Naive B cell (primary cell): ENCODE measurements around the gene CLCA2. TPM values are rescaled to one million over a fixed set of nuclear protein-coding genes. Genes with fewer than 3 reads are reported as not detected.

Experiments used
- ATAC-seq, 2 donors: fragments of 150-1000 bp; cut with Tn5 transposase; 2 replicates each; pipeline ENCODE4 v1.10.0; 2021; ENCODE audit warnings: low read depth in 2 of 2, mild to moderate bottlenecking in 2 of 2, moderate library complexity in 2 of 2
- DNase-seq: peaks from one replicate; pipeline ENCODE4 v3.0.0; 2022
- H3K27ac Mint-ChIP-seq, 6 donors: one replicate each; pipeline ENCODE4 v1.8.0; 2020 to 2022; ENCODE audit warnings: mild to moderate bottlenecking in 6 of 6, mixed read lengths in 6 of 6, moderate library complexity in 5 of 6, inconsistent platforms in 2 of 6
- H3K27me3 Mint-ChIP-seq, 3 donors: one replicate each; pipeline ENCODE4 v1.8.0; 2021 to 2022; ENCODE audit warnings: mixed read lengths in 3 of 3, mild to moderate bottlenecking in 1 of 3
- H3K36me3 Mint-ChIP-seq, 2 donors: one replicate each; pipeline ENCODE4 v1.8.0; 2020 to 2022; ENCODE audit warnings: mixed read lengths in 2 of 2, inconsistent platforms in 1 of 2, mild to moderate bottlenecking in 1 of 2
- H3K4me1 Mint-ChIP-seq, 3 donors: one replicate each; pipeline ENCODE4 v1.8.0; 2020 to 2022; ENCODE audit warnings: mixed read lengths in 3 of 3, inconsistent platforms in 1 of 3, mild to moderate bottlenecking in 1 of 3, moderate library complexity in 1 of 3
- H3K4me3 Mint-ChIP-seq, 8 donors: one replicate each; pipeline ENCODE4 v1.8.0; 2020 to 2022; ENCODE audit warnings: mild to moderate bottlenecking in 8 of 8, mixed read lengths in 8 of 8, moderate library complexity in 8 of 8, inconsistent platforms in 2 of 8
- H3K9me3 Mint-ChIP-seq, 7 donors: one replicate each; pipeline ENCODE4 v1.8.0; 2020 to 2022; ENCODE audit warnings: mixed read lengths in 7 of 7, mild to moderate bottlenecking in 5 of 7, inconsistent platforms in 2 of 7, moderate library complexity in 1 of 7
- polyA plus RNA-seq, 6 donors: library from polyadenylated mRNA; unstranded; fragments of 300-500 nt; fragmentation: Illumina TruSeq; gene quantifications; one replicate each; pipeline ENCODE4 v1.2.3, GENCODE V29; 2021; ENCODE audit warnings: low read depth in 6 of 6

Gene CLCA2
- polyA plus RNA-seq, 6 donors from 2014 or later, result not detected

DNA sequence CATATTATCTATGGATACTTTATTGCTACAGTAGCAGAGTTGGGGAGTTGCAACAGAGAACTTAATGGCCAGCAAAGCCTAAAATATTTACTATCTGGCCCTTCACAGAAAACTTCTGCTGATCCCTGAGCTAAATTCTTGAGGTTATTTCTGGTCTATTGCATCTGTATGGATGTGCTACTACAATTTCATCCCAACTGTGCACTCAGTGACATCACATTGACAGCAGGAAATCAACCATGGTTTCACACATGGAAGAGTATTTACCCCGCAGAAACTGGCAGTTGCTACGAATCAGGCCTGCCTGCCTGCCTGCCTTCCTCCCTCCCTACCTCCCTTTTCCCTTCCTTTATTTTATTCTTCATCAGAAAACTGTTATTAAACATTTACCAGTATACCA, 12.1 kb downstream of the CLCA2 start:
- Mint-ChIP-seq H3K4me3 (no peak overlapping the region), H3K9me3 (no peaks in the 10 kb centered on the region), H3K27me3 (peaks cover 6 to 16% (median 6%) of the 10 kb centered on the region in 3 donors), H3K27ac (peak overlapping the region in 1 of 6 donors; percentile 65), H3K4me1 (no peaks in the 10 kb centered on the region), H3K36me3 (no peaks in the 10 kb centered on the region)
- ATAC-seq, result no peak
- no peak for DNase-seq

GRCh38 chr1:86441581-86441980, 17.6 kb downstream of the CLCA2 start:
- no peak overlapping the region for H3K4me3 Mint-ChIP-seq
- DNase-seq, result no peak
- H3K9me3 Mint-ChIP-seq, result no peaks in the 10 kb centered on the region
- no peak overlapping the region for H3K27ac Mint-ChIP-seq
- peaks cover 6 to 16% (median 6%) of the 10 kb centered on the region in 3 donors for H3K27me3 Mint-ChIP-seq
- H3K36me3 Mint-ChIP-seq, result no peaks in the 10 kb centered on the region
- ATAC-seq, result peak in 1 of 2 donors; percentile 33
- peaks cover 0 to 5% (median 0%) of the 10 kb centered on the region in 3 donors for H3K4me1 Mint-ChIP-seq

GRCh38 chr1:86441997-86442396, 18.0 kb downstream of the CLCA2 start:
- H3K36me3 Mint-ChIP-seq, result no peaks in the 10 kb centered on the region

DNA sequence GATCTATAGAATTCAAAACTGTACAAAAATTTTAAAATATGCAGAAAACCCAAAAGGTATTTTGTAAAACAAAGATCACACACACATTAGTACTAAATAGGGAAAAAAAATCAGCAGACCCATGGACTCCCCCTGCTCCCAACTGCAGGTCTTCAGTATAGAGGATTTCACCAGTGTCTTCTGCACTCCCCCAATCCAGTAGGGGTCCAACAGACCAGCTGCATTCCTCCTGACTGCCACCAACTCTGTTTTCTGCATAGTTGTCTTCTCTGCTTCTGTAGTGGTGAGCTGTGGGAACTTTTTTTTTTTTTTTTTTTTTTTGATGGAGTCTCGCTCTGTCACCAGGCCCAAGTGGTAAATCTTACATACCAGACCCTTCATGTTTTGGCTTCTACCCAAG, 21.9 kb downstream of the CLCA2 start:
- H3K4me3 Mint-ChIP-seq, result no peak overlapping the region
- H3K36me3 Mint-ChIP-seq, result no peaks in the 10 kb centered on the region
- DNase-seq (no peak), ATAC-seq (no peak)
- H3K27me3 Mint-ChIP-seq, result no peaks in the 10 kb centered on the region
- H3K4me1 Mint-ChIP-seq, result peaks cover 0 to 5% (median 0%) of the 10 kb centered on the region in 3 donors
- H3K27ac Mint-ChIP-seq, result no peak overlapping the region
- no peaks in the 10 kb centered on the region for H3K9me3 Mint-ChIP-seq

More at GRCh38 chr1:86441997-86442396, 18.0 kb downstream of the CLCA2 start:
- ATAC-seq (no peak), DNase-seq (no peak)
- peaks cover 0 to 5% (median 0%) of the 10 kb centered on the region in 3 donors for H3K4me1 Mint-ChIP-seq
- H3K4me3 Mint-ChIP-seq, result no peak overlapping the region
- H3K27ac Mint-ChIP-seq, result no peak overlapping the region
- H3K9me3 Mint-ChIP-seq, result no peaks in the 10 kb centered on the region
- H3K27me3 Mint-ChIP-seq, result peaks cover 6 to 14% (median 6%) of the 10 kb centered on the region in 3 donors

- no peaks in the 10 kb centered on the region for H3K36me3 Mint-ChIP-seq
- ATAC-seq, result no peak
- no peak for DNase-seq
- no peaks in the 10 kb centered on the region for H3K27me3 Mint-ChIP-seq
- H3K9me3 Mint-ChIP-seq, result no peaks in the 10 kb centered on the region
- no peak overlapping the region for H3K27ac Mint-ChIP-seq
- H3K4me3 Mint-ChIP-seq, result no peak overlapping the region
- peaks cover 0 to 5% (median 0%) of the 10 kb centered on the region in 3 donors for H3K4me1 Mint-ChIP-seq
Measured at GRCh38 chr1:86447198-86447790, 23.3 kb downstream of the CLCA2 start.

DNA sequence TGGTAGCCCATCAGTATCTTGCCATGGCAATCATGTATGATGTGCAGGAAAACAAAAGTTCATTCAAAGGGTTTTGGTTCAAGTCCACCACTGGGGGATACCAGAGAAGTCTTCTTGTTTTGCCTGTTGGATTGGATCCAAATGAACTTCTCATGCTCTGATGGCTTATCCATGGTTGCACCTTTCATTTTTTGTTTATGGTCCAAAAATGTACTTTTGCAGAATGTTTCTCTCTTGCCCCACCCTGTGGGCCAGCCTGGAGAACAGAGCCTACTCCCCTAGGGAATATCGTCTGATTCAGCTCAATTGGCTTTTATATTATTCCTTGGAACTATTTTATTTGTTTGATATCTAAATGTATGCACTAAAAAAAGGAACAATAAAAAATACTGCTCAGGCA, 24.7 kb downstream of the CLCA2 start:
- Mint-ChIP-seq H3K27me3 (no peaks in the 10 kb centered on the region), H3K27ac (no peak overlapping the region), H3K36me3 (no peaks in the 10 kb centered on the region), H3K4me3 (no peak overlapping the region), H3K4me1 (peaks cover 0 to 5% (median 0%) of the 10 kb centered on the region in 3 donors), H3K9me3 (no peaks in the 10 kb centered on the region)
- ATAC-seq (no peak), DNase-seq (no peak)

GRCh38 chr1:86449103-86449502, 25.1 kb downstream of the CLCA2 start:
- ATAC-seq, result no peak
- Mint-ChIP-seq H3K9me3 (no peaks in the 10 kb centered on the region), H3K27me3 (no peaks in the 10 kb centered on the region), H3K4me1 (peaks cover 0 to 5% (median 0%) of the 10 kb centered on the region in 3 donors), H3K4me3 (no peak overlapping the region), H3K36me3 (no peaks in the 10 kb centered on the region), H3K27ac (no peak overlapping the region)
- DNase-seq, result no peak

DNA sequence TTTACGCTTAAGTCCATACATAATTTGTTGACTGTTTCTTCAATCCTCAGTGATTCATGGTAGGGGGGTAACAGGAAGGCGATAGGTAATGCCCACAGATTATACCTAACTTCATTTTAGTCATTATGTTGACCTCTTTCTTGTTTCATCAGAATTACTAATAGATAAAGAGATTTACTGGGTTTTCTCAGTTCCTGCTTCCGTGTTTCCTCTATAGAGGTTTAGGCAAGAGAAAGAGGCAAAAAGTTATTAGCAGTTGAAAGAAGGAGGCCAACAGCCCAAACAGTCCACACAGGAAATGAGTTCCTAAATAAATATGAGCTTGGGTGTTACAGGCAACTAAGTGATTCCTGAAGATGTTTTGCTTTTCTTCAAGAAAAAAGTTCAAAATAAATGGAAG, 26.9 kb downstream of the CLCA2 start:
- no peak overlapping the region for H3K4me3 Mint-ChIP-seq
- no peaks in the 10 kb centered on the region for H3K9me3 Mint-ChIP-seq
- H3K36me3 Mint-ChIP-seq, result no peaks in the 10 kb centered on the region
- H3K27ac Mint-ChIP-seq, result peak overlapping the region in 1 of 6 donors; percentile 9
- H3K4me1 Mint-ChIP-seq, result no peaks in the 10 kb centered on the region
- ATAC-seq (no peak), DNase-seq (no peak)
- no peaks in the 10 kb centered on the region for H3K27me3 Mint-ChIP-seq

DNA sequence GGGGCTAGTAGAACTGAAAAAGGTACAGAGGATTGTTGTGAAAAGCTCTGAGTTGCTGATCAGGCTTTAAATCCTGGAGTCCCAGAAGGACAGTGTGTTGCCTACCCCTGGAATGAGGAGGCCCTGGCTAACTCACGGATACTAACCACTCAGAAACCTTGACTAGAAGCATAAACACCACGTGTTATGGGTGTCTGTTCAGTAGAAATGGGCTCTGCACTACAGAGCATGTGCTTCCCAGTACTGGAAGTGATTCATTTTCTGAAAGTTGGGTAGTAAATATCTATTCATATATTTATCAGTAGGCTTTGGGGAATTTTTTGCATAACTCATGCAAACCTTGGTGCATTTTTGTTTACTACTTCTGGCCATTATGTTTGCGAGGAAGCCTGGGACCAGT, 29.7 kb downstream of the CLCA2 start:
- Mint-ChIP-seq H3K27me3 (peaks cover 0 to 12% (median 9%) of the 10 kb centered on the region in 3 donors), H3K36me3 (no peaks in the 10 kb centered on the region), H3K4me3 (no peak overlapping the region), H3K4me1 (no peaks in the 10 kb centered on the region), H3K9me3 (no peaks in the 10 kb centered on the region), H3K27ac (no peak overlapping the region)
- DNase-seq, result no peak
- ATAC-seq, result no peak

- ATAC-seq (no peak), DNase-seq (no peak)
- H3K9me3 Mint-ChIP-seq, result no peaks in the 10 kb centered on the region
- no peak overlapping the region for H3K4me3 Mint-ChIP-seq
- H3K27ac Mint-ChIP-seq, result no peak overlapping the region
- no peaks in the 10 kb centered on the region for H3K4me1 Mint-ChIP-seq
- H3K36me3 Mint-ChIP-seq, result no peaks in the 10 kb centered on the region
- peaks cover 0 to 12% (median 9%) of the 10 kb centered on the region in 3 donors for H3K27me3 Mint-ChIP-seq
Measured at GRCh38 chr1:86455073-86455472, 31.1 kb downstream of the CLCA2 start.

- DNase-seq (no peak), ATAC-seq (no peak)
- no peak overlapping the region for H3K4me3 Mint-ChIP-seq
- no peaks in the 10 kb centered on the region for H3K9me3 Mint-ChIP-seq
- H3K36me3 Mint-ChIP-seq, result no peaks in the 10 kb centered on the region
- peak overlapping the region in 1 of 6 donors; percentile 12 for H3K27ac Mint-ChIP-seq
- peaks cover 0 to 12% (median 9%) of the 10 kb centered on the region in 3 donors for H3K27me3 Mint-ChIP-seq
- H3K4me1 Mint-ChIP-seq, result no peaks in the 10 kb centered on the region
Measured at GRCh38 chr1:86460998-86461397, 37.0 kb downstream of the CLCA2 start.

DNA sequence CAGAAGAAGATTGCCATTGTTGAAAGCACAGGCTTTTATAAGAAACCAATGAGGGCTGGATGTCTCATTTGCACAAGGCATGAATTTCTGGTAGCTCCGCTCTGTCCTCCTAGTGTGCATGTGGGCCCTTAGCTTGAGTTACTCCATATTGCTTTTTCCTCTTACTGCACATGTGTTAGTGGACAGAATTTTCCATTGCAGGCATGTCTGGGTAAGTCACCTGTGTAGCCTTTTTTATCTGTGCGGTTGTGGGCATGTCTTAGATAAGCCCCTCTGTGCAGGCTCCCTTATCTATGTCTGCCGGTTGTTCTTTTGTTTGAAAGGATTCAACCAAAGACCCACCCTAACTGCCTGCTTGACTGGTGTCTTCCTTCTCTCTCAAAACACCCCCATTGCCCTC, 37.5 kb downstream of the CLCA2 start:
- H3K36me3 Mint-ChIP-seq, result no peaks in the 10 kb centered on the region
- no peak overlapping the region for H3K4me3 Mint-ChIP-seq
- ATAC-seq (no peak), DNase-seq (no peak)
- H3K27me3 Mint-ChIP-seq, result peaks cover 0 to 12% (median 12%) of the 10 kb centered on the region in 3 donors
- no peaks in the 10 kb centered on the region for H3K9me3 Mint-ChIP-seq
- H3K27ac Mint-ChIP-seq, result peak overlapping the region in 1 of 6 donors; percentile 12
- no peaks in the 10 kb centered on the region for H3K4me1 Mint-ChIP-seq

DNA sequence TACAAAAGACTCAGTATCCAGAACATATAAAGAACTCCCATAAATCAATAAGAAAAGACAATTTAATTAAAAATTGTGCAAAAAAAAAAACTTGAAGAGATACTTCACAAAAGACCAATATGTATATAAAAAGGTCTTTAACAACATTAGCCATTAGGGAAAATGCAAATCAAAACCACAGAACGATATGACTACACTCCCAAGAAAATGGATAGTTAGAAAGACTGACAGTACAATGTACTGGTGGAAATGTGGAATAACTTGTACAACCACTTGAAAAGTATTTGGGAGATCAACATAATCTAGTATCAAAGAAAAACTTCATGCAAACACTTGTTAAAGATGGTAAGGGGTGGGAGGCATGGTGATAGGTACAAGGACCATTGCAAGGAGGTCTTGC, 40.8 kb downstream of the CLCA2 start:
- no peak for DNase-seq
- H3K4me3 Mint-ChIP-seq, result no peak overlapping the region
- peaks cover 0 to 10% (median 0%) of the 10 kb centered on the region in 3 donors for H3K27me3 Mint-ChIP-seq
- H3K4me1 Mint-ChIP-seq, result no peaks in the 10 kb centered on the region
- no peak for ATAC-seq
- no peaks in the 10 kb centered on the region for H3K9me3 Mint-ChIP-seq
- H3K36me3 Mint-ChIP-seq, result no peaks in the 10 kb centered on the region
- H3K27ac Mint-ChIP-seq, result peak overlapping the region in 1 of 6 donors; percentile 60

DNA sequence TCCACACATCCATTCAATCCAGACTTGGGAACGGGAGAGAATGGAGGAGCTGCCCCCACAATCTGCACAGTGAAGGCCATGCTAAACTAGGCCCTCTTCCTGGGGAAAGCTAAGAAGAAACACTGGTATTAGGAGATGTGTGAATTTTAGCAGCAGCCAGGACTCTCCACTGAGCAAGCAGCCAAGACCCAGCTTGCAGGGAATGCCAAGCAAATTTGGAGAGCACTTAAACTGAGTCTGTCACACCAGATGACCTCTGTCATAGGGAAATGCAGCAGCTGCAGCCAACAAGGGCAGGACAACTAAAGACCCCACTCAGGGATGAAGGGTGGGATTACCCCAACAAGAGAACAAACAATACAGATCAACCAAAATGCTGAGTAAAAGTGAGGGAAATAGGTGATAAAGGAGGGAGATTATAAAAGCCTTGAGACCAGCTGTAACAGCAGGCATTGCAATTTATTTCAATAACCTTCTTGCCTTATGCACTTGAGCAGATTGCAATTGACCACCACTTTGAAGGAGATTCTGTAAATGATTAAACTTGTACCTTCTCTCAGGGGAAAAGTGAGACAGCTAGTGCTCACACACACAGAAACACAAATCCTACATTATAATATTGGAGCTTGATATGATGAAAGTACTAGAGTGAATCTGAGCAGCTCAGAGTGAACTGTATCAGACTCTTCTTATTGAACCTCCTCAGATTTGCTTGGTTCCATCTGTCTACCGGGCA, 42.3 kb downstream of the CLCA2 start:
- Mint-ChIP-seq H3K36me3 (no peaks in the 10 kb centered on the region), H3K4me3 (no peak overlapping the region), H3K27ac (no peak overlapping the region), H3K9me3 (no peaks in the 10 kb centered on the region), H3K4me1 (no peaks in the 10 kb centered on the region), H3K27me3 (peaks cover 6 to 10% (median 9%) of the 10 kb centered on the region in 3 donors)
- DNase-seq (no peak), ATAC-seq (no peak)
